GM23248 (cell line): ENCODE results near the gene GUCA1A. TPM values are rescaled to one million over a fixed set of nuclear protein-coding genes. Genes with fewer than 3 reads are reported as not detected.

Experiments used
- DNase-seq: peaks from one replicate; pipeline ENCODE4 v3.0.0-alpha.2; 2015
- H2AFZ ChIP-seq: fragments of 200-600 bp; sonication (generic); 2 replicates; pipeline ENCODE4 v1.6.1; 2016; ENCODE audit warnings: antibody characterized with exemption
- H3F3A ChIP-seq: fragments of 200-600 bp; sonication (generic); 2 replicates; pipeline ENCODE4 v1.6.1; 2016; ENCODE audit warnings: mild to moderate bottlenecking, antibody characterized with exemption, mixed run types; ENCODE audit not compliant: insufficient read depth
- H3K27ac ChIP-seq: fragments of 200-600 bp; sonication (generic); 2 replicates; pipeline ENCODE4 v1.5.1; 2016; ENCODE audit warnings: mild to moderate bottlenecking
- H3K27me3 ChIP-seq: fragments of 200-600 bp; sonication (generic); replicated peaks from 2 replicates; pipeline ENCODE4 v1.6.1; 2016; ENCODE audit warnings: mild to moderate bottlenecking; ENCODE audit not compliant: insufficient read depth
- H3K36me3 ChIP-seq: fragments of 200-600 bp; sonication (generic); 2 replicates; pipeline ENCODE4 v1.6.1; 2016; ENCODE audit warnings: low read depth, mild to moderate bottlenecking
- H3K4me1 ChIP-seq: fragments of 200-600 bp; sonication (generic); 2 replicates; pipeline ENCODE4 v1.6.1; 2016; ENCODE audit warnings: mild to moderate bottlenecking; ENCODE audit not compliant: insufficient read depth
- H3K4me2 ChIP-seq: fragments of 200-600 bp; sonication (generic); one replicate; pipeline ENCODE4 v1.6.1; 2016; ENCODE audit warnings: mild to moderate bottlenecking; ENCODE audit not compliant: unreplicated experiment
- H3K4me3 ChIP-seq: fragments of 200-600 bp; sonication (generic); 2 replicates; pipeline ENCODE4 v1.5.1; 2016; ENCODE audit warnings: mild to moderate bottlenecking
- H3K79me2 ChIP-seq: fragments of 200-600 bp; sonication (generic); 2 replicates; pipeline ENCODE4 v1.6.1; 2016; ENCODE audit warnings: mild to moderate bottlenecking; ENCODE audit not compliant: insufficient read depth
- H3K9ac ChIP-seq: fragments of 200-600 bp; sonication (generic); 2 replicates; pipeline ENCODE4 v1.6.1; 2016; ENCODE audit warnings: mild to moderate bottlenecking
- H3K9me2 ChIP-seq: fragments of 200-600 bp; sonication (generic); 2 replicates; pipeline ENCODE4 v1.6.1; 2016; ENCODE audit warnings: mixed run types, mild to moderate bottlenecking, moderate library complexity; ENCODE audit not compliant: insufficient read depth
- H3K9me3 ChIP-seq: fragments of 200-600 bp; sonication (generic); one replicate; pipeline ENCODE4 v1.6.1; 2017; ENCODE audit warnings: low read depth
- H4K20me1 ChIP-seq: fragments of 200-600 bp; sonication (generic); 2 replicates; pipeline ENCODE4 v1.6.0; 2016; ENCODE audit not compliant: insufficient read depth
- EZH2 ChIP-seq: fragments of 200-600 bp; sonication (generic); IDR thresholded peaks from 2 replicates; pipeline ENCODE4 v1.6.1; 2018; ENCODE audit warnings: antibody characterized with exemption, mild to moderate bottlenecking; ENCODE audit not compliant: insufficient read depth, poor library complexity, severe bottlenecking
- EZH2phosphoT487 ChIP-seq: fragments of 200-600 bp; sonication (generic); IDR thresholded peaks from 2 replicates; pipeline ENCODE4 v1.6.1; 2018; ENCODE audit warnings: antibody characterized with exemption, moderate library complexity, mild to moderate bottlenecking, low read depth; ENCODE audit not compliant: insufficient read depth
- WGBS, 2 experiments: methylation state at CpG; one replicate each; pipeline ENCODE4 v1.1.6; 2015 to 2017; ENCODE audit warnings: low lambda C conversion rate in 2 of 2, low coverage in 1 of 2; ENCODE audit errors: missing lambda C conversion rate in 2 of 2; 5-methylcytosine and 5-hydroxymethylcytosine counted together
- in situ Hi-C: fragments of 300-500 bp; cut with MboI; formaldehyde crosslinking; loops from 2 replicates; pipeline ENCODE4 v1.15.0; 2020
- polyA plus RNA-seq: library from polyadenylated mRNA; unstranded; fragments of >200 nt; fragmentation: Nextera tagmentation; extraction: Ambion mirVana; gene quantifications from 2 replicates; pipeline ENCODE4 v1.2.1, GENCODE V29; 2016
- total RNA-seq: library from RNA; depleted of rRNA; stranded (reverse); fragments of >200 nt; shearing (Covaris generic); gene quantifications from 2 replicates; pipeline ENCODE4 v1.2.3, GENCODE V29; 2014

The GUCA1A gene
- total and polyA plus RNA-seq, 2 experiments from 2014 or later = not detected

DNA sequence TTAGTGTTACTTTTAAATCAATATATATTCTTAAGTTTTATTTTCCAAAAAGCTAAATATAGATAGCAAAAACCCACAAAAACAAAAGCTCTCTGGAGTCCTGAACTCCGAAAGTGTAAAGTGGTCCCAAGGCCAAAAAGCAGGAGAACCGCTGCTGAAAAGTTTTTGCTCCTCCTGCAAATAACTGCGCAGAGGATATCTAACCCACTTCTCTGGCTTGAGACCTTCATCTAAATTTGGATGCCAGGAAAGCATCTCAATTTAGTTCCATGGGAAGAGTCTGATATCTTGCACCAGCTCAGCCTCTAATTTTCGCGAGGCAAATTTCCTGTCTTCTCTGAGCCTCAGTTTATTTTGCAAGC is 44.0 kb downstream of the GUCA1A start:
- Histone ChIP-seq H3K36me3 (peaks cover 11% of the 10 kb centered on the region), H3F3A (0 out of 2 replicates have a peak, but pooled peaks cover 5% of the 10 kb centered on the region), H3K4me1 (peaks cover 10% of the 10 kb centered on the region), H4K20me1 (no peaks in the 10 kb centered on the region), H2AFZ (peak overlapping the region; percentile 93), H3K4me2 (peak overlapping the region; percentile 94), H3K79me2 (peaks cover 47% of the 10 kb centered on the region), H3K9ac (peak overlapping the region; percentile 90), H3K4me3 (peak overlapping the region; percentile 93), H3K9me3 (no peaks in the 10 kb centered on the region), H3K27ac (peak overlapping the region; percentile 72), H3K27me3 (no peaks in the 10 kb centered on the region), H3K9me2 (no peaks in the 10 kb centered on the region)
- peak; percentile 42 for DNase-seq
- WGBS, 2 experiments = 1 to 2% methylated on average over 5 of the region's 5 CpGs
- TF ChIP-seq EZH2 (no peak), EZH2phosphoT487 (no peak)
- in situ Hi-C loops = no loop called here

- Histone ChIP-seq H3K4me1 (peaks cover 10% of the 10 kb centered on the region), H3K79me2 (peaks cover 41% of the 10 kb centered on the region), H3K9me3 (no peaks in the 10 kb centered on the region), H3K36me3 (peaks cover 10% of the 10 kb centered on the region; the same call in 1 of the 2 replicates), H3K4me2 (peak within 1 kb of the TSS; percentile 94), H3K9ac (peak within 1 kb of the TSS; percentile 90), H3K27me3 (no peaks in the 10 kb centered on the region), H2AFZ (peak within 1 kb of the TSS; percentile 93), H3K9me2 (no peaks in the 10 kb centered on the region), H3K27ac (peak within 1 kb of the TSS; percentile 72), H4K20me1 (no peaks in the 10 kb centered on the region), H3F3A (0 out of 2 replicates have a peak, but pooled peaks cover 5% of the 10 kb centered on the region), H3K4me3 (peak within 1 kb of the TSS; percentile 93)
- DNase-seq = peak; percentile 98
- in situ Hi-C loops = no loop called here
- 11 to 12% methylated on average over 29 of the region's 29 CpGs for WGBS, 2 experiments
- TF ChIP-seq EZH2 (no peak), EZH2phosphoT487 (no peak)
Observed at GRCh38 chr6:42217519-42218367, 44.6 kb downstream of the GUCA1A start, which contains the start of gene MRPS10. Gene MRPS10 (minus strand): TSS chr6:42217861. CDS start chr6:42217849, 12 bp downstream.

DNA sequence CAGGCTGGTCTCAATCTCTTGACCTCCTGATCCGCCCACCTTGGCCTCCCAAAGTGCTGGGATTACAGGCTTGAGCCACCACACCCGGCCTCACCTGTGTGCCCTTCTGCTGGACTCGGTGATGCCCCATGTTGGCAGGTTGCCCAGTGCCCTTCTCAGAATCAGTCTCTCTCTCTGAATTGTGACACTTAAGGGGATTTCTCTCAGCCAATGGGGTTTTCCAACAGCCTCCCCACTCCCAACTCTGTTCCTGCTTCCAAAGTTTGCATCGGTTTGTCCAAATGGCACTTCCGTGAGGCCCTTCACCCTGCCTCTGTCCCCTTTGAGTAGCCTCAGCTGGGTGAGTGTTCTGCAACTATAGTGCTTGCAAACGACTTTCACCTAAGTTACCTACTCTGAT is 47.6 kb downstream of the GUCA1A start:
- Histone ChIP-seq H3F3A (peaks cover 14% of the 10 kb centered on the region), H3K4me1 (peaks cover 23% of the 10 kb centered on the region), H2AFZ (no peak overlapping the region), H3K79me2 (peaks cover 16% of the 10 kb centered on the region), H3K4me3 (no peak overlapping the region), H3K27ac (no peak overlapping the region), H4K20me1 (no peaks in the 10 kb centered on the region), H3K36me3 (no peaks in the 10 kb centered on the region), H3K9ac (no peak overlapping the region), H3K4me2 (no peak overlapping the region), H3K9me2 (no peaks in the 10 kb centered on the region), H3K9me3 (no peaks in the 10 kb centered on the region), H3K27me3 (no peaks in the 10 kb centered on the region)
- TF ChIP-seq EZH2phosphoT487 (no peak), EZH2 (no peak)
- in situ Hi-C loops = no loop called here
- 73 to 78% methylated on average over 6 of the region's 6 CpGs for WGBS, 2 experiments
- DNase-seq = no peak

GRCh38 chr6:42221546-42221945 is 48.4 kb downstream of the GUCA1A start:
- H3F3A ChIP-seq = peaks cover 21% of the 10 kb centered on the region
- no peaks in the 10 kb centered on the region for H3K36me3 ChIP-seq
- H4K20me1 ChIP-seq = no peaks in the 10 kb centered on the region
- no peak overlapping the region for H3K4me2 ChIP-seq
- in situ Hi-C loops = no loop called here
- peaks cover 28% of the 10 kb centered on the region for H3K4me1 ChIP-seq
- DNase-seq = no peak
- no peaks in the 10 kb centered on the region for H3K9me3 ChIP-seq
- H3K9me2 ChIP-seq = no peaks in the 10 kb centered on the region
- H3K79me2 ChIP-seq = peaks cover 9% of the 10 kb centered on the region
- 60 to 68% methylated on average over 4 of the region's 4 CpGs for WGBS, 2 experiments
- TF ChIP-seq EZH2phosphoT487 (no peak), EZH2 (no peak)
- H3K27me3 ChIP-seq = no peaks in the 10 kb centered on the region
- H3K9ac ChIP-seq = no peak overlapping the region
- H3K4me3 ChIP-seq = no peak overlapping the region
- no peak overlapping the region for H3K27ac ChIP-seq
- no peak overlapping the region for H2AFZ ChIP-seq
